ENCODE data around the gene TLX3.
A peak's percentile ranks its signal among the peaks of the same experiment; 100 is the strongest.

The TLX3 gene

GRCh38 chr5:171336521-171337209 lies 27.6 kb downstream of the TLX3 start:
- in situ Hi-C loops (cut with HindIII; ENCODE audit: low sequenced_read_pairs): no loop called here
- TF ChIP-seq, protein P1, sequence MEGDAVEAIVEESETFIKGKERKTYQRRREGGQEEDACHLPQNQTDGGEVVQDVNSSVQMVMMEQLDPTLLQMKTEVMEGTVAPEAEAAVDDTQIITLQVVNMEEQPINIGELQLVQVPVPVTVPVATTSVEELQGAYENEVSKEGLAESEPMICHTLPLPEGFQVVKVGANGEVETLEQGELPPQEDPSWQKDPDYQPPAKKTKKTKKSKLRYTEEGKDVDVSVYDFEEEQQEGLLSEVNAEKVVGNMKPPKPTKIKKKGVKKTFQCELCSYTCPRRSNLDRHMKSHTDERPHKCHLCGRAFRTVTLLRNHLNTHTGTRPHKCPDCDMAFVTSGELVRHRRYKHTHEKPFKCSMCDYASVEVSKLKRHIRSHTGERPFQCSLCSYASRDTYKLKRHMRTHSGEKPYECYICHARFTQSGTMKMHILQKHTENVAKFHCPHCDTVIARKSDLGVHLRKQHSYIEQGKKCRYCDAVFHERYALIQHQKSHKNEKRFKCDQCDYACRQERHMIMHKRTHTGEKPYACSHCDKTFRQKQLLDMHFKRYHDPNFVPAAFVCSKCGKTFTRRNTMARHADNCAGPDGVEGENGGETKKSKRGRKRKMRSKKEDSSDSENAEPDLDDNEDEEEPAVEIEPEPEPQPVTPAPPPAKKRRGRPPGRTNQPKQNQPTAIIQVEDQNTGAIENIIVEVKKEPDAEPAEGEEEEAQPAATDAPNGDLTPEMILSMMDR (IDR thresholded peaks at IDR 0.05; ENCODE audit: low read depth, low read length): peak; percentile 80
- peak overlapping the region; percentile 49 for H3K4me3 ChIP-seq (ENCODE audit: low read depth, low read length)
- peak; percentile 58 for DNase-seq (ENCODE audit: low read depth, low spot score)

GRCh38 chr5:171337210-171337569 lies 28.1 kb downstream of the TLX3 start:
- peak overlapping the region; percentile 49 for H3K4me3 ChIP-seq (ENCODE audit: low read depth, low read length)
- no peak for DNase-seq (ENCODE audit: low read depth, low spot score)
- TF ChIP-seq, protein P1 (IDR thresholded peaks at IDR 0.05; ENCODE audit: low read depth, low read length): no peak
- in situ Hi-C loops (cut with HindIII; ENCODE audit: low sequenced_read_pairs): no loop called here

DNA sequence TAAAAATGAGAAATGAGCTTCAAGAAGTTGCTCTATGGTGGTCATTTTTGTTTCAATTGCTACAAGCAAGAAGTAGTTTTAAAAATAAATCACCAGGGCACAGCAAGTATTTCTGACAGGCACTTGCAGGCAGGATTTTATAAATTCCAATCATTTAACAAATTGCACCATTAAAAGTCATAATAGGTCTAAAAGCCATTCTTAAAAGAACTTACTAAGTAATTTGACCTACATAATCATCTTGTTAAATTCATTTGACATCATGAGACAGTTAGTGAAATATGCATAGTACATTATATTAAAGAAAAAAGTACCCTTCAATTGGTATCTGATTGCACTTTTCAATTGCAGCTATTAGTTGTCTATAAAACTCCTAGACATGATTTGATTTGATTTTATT lies 31.0 kb downstream of the TLX3 start:
- in situ Hi-C loops (cut with HindIII; ENCODE audit: low sequenced_read_pairs): no loop called here
- no peak overlapping the region for H3K4me3 ChIP-seq (ENCODE audit: low read depth, low read length)
- TF ChIP-seq, protein P1 (IDR thresholded peaks at IDR 0.05; ENCODE audit: low read depth, low read length): no peak
- no peak for DNase-seq (ENCODE audit: low read depth, low spot score)

GRCh38 chr5:171340491-171340890 lies 31.4 kb downstream of the TLX3 start:
- TF ChIP-seq, protein P1 (IDR thresholded peaks at IDR 0.05; ENCODE audit: low read depth, low read length): no peak
- in situ Hi-C loops (cut with HindIII; ENCODE audit: low sequenced_read_pairs): no loop called here

GRCh38 chr5:171342362-171343111 lies 33.5 kb downstream of the TLX3 start:
- TF ChIP-seq, protein P1 (IDR thresholded peaks at IDR 0.05; ENCODE audit: low read depth, low read length): peak; percentile 74
- DNase-seq (ENCODE audit: low read depth, low spot score): peak; percentile 62
- H3K4me3 ChIP-seq (ENCODE audit: low read depth, low read length): no peak overlapping the region
- in situ Hi-C loops (cut with HindIII; ENCODE audit: low sequenced_read_pairs): no loop called here

More at GRCh38 chr5:171340491-171340890, 31.4 kb downstream of the TLX3 start:
- DNase-seq (ENCODE audit: low read depth, low spot score): no peak
- no peak overlapping the region for H3K4me3 ChIP-seq (ENCODE audit: low read depth, low read length)

DNA sequence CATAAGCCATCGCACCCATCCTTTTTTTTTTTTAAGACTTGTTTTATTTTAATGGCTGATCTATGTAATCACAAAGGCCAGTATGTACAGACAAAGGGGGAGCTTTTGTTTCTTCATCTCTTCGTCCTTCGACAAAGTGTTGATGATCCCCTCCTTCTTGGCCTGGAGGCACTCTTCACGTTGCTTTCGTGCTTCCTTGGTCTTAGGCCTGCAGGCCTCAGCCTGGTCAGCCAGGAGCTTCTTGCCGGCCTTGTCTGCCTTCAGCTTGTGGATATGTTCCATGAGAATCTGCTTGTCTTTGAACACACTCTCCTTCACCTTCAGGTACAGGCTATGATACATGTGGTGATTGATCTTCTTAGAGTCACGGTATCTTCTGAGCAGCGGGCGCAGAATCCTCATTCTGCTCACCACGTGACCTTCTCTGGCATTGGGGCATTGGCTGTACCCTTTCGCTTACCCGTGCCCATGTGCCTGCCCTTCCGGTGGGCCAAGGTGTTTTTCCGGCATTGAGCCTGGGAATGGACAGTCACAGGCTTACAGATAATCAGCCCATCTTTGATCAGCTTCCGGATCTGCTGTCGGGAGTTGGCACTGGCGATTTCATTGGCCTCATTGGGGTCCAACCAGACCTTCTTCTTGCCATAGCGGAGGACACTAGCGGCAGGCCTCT lies 36.0 kb downstream of the TLX3 start:
- DNase-seq (ENCODE audit: low read depth, low spot score): no peak
- TF ChIP-seq, protein P1 (IDR thresholded peaks at IDR 0.05; ENCODE audit: low read depth, low read length): no peak
- in situ Hi-C loops (cut with HindIII; ENCODE audit: low sequenced_read_pairs): no loop called here
- H3K4me3 ChIP-seq (ENCODE audit: low read depth, low read length): no peak overlapping the region
